ENCODE results near the gene NTF3.

DNA sequence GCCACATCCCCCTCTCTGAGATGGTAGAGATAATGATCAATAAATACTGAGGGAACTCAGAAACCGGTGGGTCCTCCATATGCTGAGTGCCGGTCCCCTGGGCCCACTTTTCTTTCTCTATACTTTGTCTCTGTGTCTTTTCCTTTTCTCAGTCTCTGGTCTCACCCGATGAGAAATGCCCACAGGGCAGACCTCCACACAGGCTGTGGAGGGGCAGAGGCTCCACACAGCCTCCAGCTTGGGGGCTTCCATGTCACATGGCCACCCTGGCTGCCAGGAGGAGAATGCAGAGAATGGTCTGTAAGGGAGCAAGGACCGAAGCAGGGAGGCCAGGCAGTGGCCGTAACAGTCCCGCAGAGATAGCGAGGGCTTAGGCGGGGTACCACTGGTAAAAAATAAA is 105.9 kb downstream of the NTF3 start:
- no peak for TF ChIP-seq NFIC (IDR thresholded peaks at IDR 0.05)
- no peak for TF ChIP-seq FOXM1 (IDR thresholded peaks at IDR 0.05; ENCODE audit: low read depth)
- no peak for TF ChIP-seq FOXM1 (CRISPR knock-in tag; IDR thresholded peaks at IDR 0.05; ENCODE audit: low read depth)
- TF ChIP-seq ARID1B (IDR thresholded peaks at IDR 0.05) = no peak

Data from K562 (cell line).